CD4-positive, alpha-beta T cell (primary cell): ENCODE results near the gene OTUB1. TPM values are rescaled to one million over a fixed set of nuclear protein-coding genes. Genes with fewer than 3 reads are reported as not detected.
"Not testable (repeated sequence)": the region's sequence is repeated elsewhere in the genome, so short reads cannot be mapped to it uniquely, and the experiment has no call there.

Source experiments
- ATAC-seq: fragments of 200-7000 bp; cut with Tn5 transposase; one replicate; pipeline ENCODE4 v1.10.0; 2022; ENCODE audit warnings: mild to moderate bottlenecking; ENCODE audit not compliant: poor library complexity
- CTCF ChIA-PET: fragments of 350-600 bp; sonication (Branson Sonifier 250); formaldehyde crosslinking; loops from one replicate; lab custom pipeline; 2021; ENCODE audit warnings: antibody characterized with exemption, inconsistent platforms; lab: Charles Lee
- POLR2A ChIA-PET: fragments of 350-600 bp; sonication (Branson Sonifier 250); formaldehyde crosslinking; loops from one replicate; lab custom pipeline; 2021; ENCODE audit warnings: antibody characterized with exemption, inconsistent platforms; lab: Charles Lee
- DNase-seq, 14 experiments: peaks; one replicate each; pipeline ENCODE4 v3.0.0-alpha.2; 2013 to 2020; ENCODE audit warnings: mixed read lengths in 2 of 14
- H3K27ac ChIP-seq, 2 donors: one replicate each; pipeline versions ENCODE4 v1.5.1 to v1.7.0; 2013; ENCODE audit warnings: low read length in 2 of 2, low read depth in 1 of 2, mild to moderate bottlenecking in 1 of 2
- H3K27me3 ChIP-seq, 2 experiments: 1 replicate in 1 of 2; 2 replicates in 1 of 2; pipeline versions ENCODE4 v1.6.1 to v1.7.0; 2013; ENCODE audit warnings: low read length in 2 of 2, control low read depth in 1 of 2, mild to moderate bottlenecking in 1 of 2, moderate library complexity in 1 of 2; ENCODE audit not compliant: insufficient read depth in 2 of 2, control insufficient read depth in 1 of 2
- H3K36me3 ChIP-seq: one replicate; pipeline ENCODE4 v1.6.1; 2013; ENCODE audit warnings: low read length, control low read depth; ENCODE audit not compliant: insufficient read depth
- H3K4me1 ChIP-seq: one replicate; pipeline ENCODE4 v1.6.1; 2013; ENCODE audit warnings: low read length, control low read depth; ENCODE audit not compliant: insufficient read depth
- H3K4me3 ChIP-seq: one replicate; pipeline ENCODE4 v1.5.1; 2013; ENCODE audit warnings: mild to moderate bottlenecking, low read length, moderate library complexity
- H3K9me3 ChIP-seq, 2 experiments: 1 replicate in 1 of 2; 2 replicates in 1 of 2; pipeline versions ENCODE4 v1.6.1 to v1.7.0; 2013; ENCODE audit warnings: low read length in 2 of 2, mild to moderate bottlenecking in 2 of 2, control low read depth in 1 of 2, moderate library complexity in 1 of 2; ENCODE audit not compliant: control insufficient read depth in 1 of 2, insufficient read depth in 1 of 2
- H3K27ac Mint-ChIP-seq: one replicate; pipeline ENCODE4 v1.8.0; 2020; ENCODE audit warnings: mixed read lengths
- H3K27me3 Mint-ChIP-seq: one replicate; pipeline ENCODE4 v1.8.0; 2021; ENCODE audit warnings: mixed read lengths
- H3K36me3 Mint-ChIP-seq: one replicate; pipeline ENCODE4 v1.8.0; 2021; ENCODE audit warnings: low read depth, mixed read lengths
- H3K4me1 Mint-ChIP-seq: one replicate; pipeline ENCODE4 v1.8.0; 2021; ENCODE audit warnings: low read depth, mixed read lengths
- H3K4me3 Mint-ChIP-seq: one replicate; pipeline ENCODE4 v1.8.0; 2020; ENCODE audit warnings: mild to moderate bottlenecking, mixed read lengths
- H3K9me3 Mint-ChIP-seq: one replicate; pipeline ENCODE4 v1.8.0; 2020; ENCODE audit warnings: mixed read lengths
- intact Hi-C, 2 experiments: fragments of 100-400 bp; cut with DNase I in 1 of 2; cut with micrococcal nuclease in 1 of 2; formaldehyde crosslinking; loops; one replicate each; pipeline versions ENCODE4 v1.15.1 to v1.9.0; 2023 to 2025; cut with DNase I, micrococcal nuclease
- total RNA-seq, 174 experiments: library from RNA in 2 of 174; stranded (reverse) in 2 of 174; gene quantifications; one replicate each; pipeline ENCODE4 v1.2.3 and lab custom pipeline; 2021 to 2026
- TF ChIP-seq, protein P1 (sequence below): fragments of 200-600 bp; IDR thresholded peaks from one replicate; pipeline ENCODE4 v1.8.0; 2022; ENCODE audit warnings: antibody characterized with exemption, mild to moderate bottlenecking

The OTUB1 gene
- total RNA-seq, 2 experiments from 2014 or later = 57.5 to 60.0 TPM

GRCh38 chr11:63958008-63958407 lies 28.2 kb upstream of the OTUB1 start:
- intact Hi-C loops = no loop called here
- Histone ChIP-seq H3K4me3 (no peak overlapping the region), H3K27ac (no peak overlapping the region), H3K9me3 (no peaks in the 10 kb centered on the region), H3K27me3 (no peaks in the 10 kb centered on the region), H3K36me3 (peaks cover 27% of the 10 kb centered on the region), H3K4me1 (peaks cover 35% of the 10 kb centered on the region)
- Mint-ChIP-seq H3K36me3 (peaks cover 16% of the 10 kb centered on the region), H3K4me3 (no peak overlapping the region), H3K27ac (no peak overlapping the region), H3K27me3 (no peaks in the 10 kb centered on the region), H3K4me1 (peaks cover 6% of the 10 kb centered on the region), H3K9me3 (no peaks in the 10 kb centered on the region)
- ChIA-PET POLR2A (no interaction called here), CTCF (interaction anchor here (0.9 kb wide), 1 partner anchor 40 kb away, joined by 3 read pairs; no protein-coding TSS in a partner anchor)
- TF ChIP-seq, protein P1, sequence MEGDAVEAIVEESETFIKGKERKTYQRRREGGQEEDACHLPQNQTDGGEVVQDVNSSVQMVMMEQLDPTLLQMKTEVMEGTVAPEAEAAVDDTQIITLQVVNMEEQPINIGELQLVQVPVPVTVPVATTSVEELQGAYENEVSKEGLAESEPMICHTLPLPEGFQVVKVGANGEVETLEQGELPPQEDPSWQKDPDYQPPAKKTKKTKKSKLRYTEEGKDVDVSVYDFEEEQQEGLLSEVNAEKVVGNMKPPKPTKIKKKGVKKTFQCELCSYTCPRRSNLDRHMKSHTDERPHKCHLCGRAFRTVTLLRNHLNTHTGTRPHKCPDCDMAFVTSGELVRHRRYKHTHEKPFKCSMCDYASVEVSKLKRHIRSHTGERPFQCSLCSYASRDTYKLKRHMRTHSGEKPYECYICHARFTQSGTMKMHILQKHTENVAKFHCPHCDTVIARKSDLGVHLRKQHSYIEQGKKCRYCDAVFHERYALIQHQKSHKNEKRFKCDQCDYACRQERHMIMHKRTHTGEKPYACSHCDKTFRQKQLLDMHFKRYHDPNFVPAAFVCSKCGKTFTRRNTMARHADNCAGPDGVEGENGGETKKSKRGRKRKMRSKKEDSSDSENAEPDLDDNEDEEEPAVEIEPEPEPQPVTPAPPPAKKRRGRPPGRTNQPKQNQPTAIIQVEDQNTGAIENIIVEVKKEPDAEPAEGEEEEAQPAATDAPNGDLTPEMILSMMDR = no peak
- DNase-seq (no peak), ATAC-seq (no peak)

DNA sequence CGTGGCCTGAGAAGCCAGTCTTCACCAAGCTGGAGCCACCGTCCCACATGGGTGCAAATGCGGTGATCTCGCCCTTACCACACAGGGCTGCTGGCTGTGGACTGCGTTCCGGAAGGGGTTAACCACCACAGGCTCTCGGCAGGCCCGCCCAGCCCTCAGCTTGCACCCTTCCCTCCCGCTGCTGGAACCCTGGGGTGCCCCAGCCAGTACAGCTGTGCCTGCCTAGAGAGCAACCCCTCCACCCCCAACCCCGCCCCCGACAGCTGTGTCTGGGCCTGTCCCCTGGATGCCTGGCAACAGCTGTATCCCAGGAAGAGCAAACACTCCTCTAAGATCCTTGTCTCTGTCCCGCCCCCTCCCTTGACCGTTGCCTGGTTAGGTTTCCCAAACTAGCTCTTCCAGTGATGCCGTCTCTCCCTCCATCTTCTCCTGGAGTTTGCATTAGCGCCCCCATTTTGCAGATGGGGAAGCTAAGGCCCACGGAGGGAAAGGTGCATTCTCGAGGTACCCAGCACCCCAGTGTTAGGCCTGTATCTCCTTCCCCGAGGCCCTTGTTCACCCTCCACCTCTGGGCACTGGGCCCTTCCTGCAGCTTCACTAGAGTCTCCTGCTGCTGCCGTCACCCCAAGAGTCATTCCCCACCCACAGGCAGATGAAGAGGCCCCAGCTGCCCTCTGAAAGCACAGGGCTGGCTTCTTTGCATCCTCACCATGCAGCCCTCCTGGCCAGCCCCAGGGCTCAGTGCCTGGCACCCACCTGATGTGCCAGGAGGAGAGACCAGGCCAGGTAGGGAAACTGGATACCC lies 24.4 kb upstream of the OTUB1 start:
- no peaks in the 10 kb centered on the region for H3K27me3 Mint-ChIP-seq
- H3K9me3 Mint-ChIP-seq = no peaks in the 10 kb centered on the region
- DNase-seq = peak in 3 of 14 experiments; percentile 27 to 48 (median 44)
- no peaks in the 10 kb centered on the region for H3K36me3 Mint-ChIP-seq
- H3K27ac ChIP-seq = no peak overlapping the region
- no peaks in the 10 kb centered on the region for H3K36me3 ChIP-seq
- TF ChIP-seq, protein P1 = no peak
- no peak overlapping the region for H3K27ac Mint-ChIP-seq
- intact Hi-C loops = no loop called here
- CTCF ChIA-PET = no interaction called here
- ATAC-seq = no peak
- no peak overlapping the region for H3K4me3 ChIP-seq
- POLR2A ChIA-PET = interaction anchor here (0.8 kb wide), 1 partner anchor 13 kb away, joined by 3 read pairs; the partner anchor contains the start of gene COX8A
- H3K9me3 ChIP-seq = no peaks in the 10 kb centered on the region
- no peak overlapping the region for H3K4me3 Mint-ChIP-seq
- peaks cover 24% of the 10 kb centered on the region for H3K4me1 ChIP-seq
- H3K4me1 Mint-ChIP-seq = peaks cover 6% of the 10 kb centered on the region
- no peaks in the 10 kb centered on the region for H3K27me3 ChIP-seq

- H3K9me3 Mint-ChIP-seq, H3K4me3 Mint-ChIP-seq, H3K36me3 Mint-ChIP-seq, H3K4me1 Mint-ChIP-seq, POLR2A ChIA-PET, H3K27ac ChIP-seq, H3K27ac Mint-ChIP-seq, ATAC-seq, H3K4me3 ChIP-seq, DNase-seq, CTCF ChIA-PET, intact Hi-C loops, H3K27me3 ChIP-seq, H3K27me3 Mint-ChIP-seq, H3K36me3 ChIP-seq, H3K9me3 ChIP-seq: not testable (repeated sequence)
- H3K4me1 ChIP-seq = peaks cover 21% of the 10 kb centered on the region
These were observed 22.3 kb upstream of the OTUB1 start for GRCh38 chr11:63963895-63964294.
